HG03097 (cell line): ENCODE measurements around the gene NCKIPSD.

ENCODE experiments used
- ATAC-seq: cut with Tn5 transposase; IDR thresholded peaks from one replicate; pipeline ENCODE4 v1.9.1; 2021; ENCODE audit not compliant: unreplicated experiment, low FRiP score

The NCKIPSD gene

DNA sequence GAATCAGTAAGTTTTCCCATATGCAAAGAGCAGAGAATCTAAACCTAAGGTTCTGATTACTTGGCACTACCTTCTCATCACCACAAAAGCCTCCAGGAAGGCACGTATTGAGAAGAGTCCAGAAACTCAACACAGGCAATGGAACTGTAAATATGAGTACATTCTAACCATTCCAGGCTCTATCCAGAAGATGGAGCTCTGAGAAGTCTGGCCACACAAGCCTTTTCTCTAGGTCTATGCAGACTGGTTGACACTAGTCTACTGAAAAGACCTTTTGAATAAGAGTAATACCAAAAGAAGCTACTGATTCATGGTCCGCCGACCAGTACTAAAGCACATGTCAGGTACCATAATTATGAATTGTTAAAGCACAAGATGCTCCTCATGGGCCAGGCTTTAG is 12.2 kb upstream of the NCKIPSD start:
- no peak for ATAC-seq

DNA sequence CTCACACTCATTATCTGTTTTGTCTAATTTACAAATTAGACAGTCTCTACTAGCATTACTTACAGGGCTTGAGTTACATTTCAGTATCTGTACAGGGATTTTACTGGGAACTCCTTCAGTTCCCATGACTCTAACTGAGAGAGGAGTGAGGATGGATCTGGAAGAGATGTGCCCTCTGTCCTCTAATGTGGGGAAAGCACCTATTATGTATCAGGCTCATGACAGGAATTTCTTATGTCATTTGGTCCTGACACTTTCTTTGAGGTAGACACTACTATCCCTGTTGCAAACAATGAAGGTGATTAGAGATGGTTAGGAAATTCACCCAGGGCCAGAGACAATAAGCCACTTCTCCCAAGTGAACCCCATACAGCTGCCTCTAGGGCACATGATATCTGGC is 10.9 kb upstream of the NCKIPSD start:
- no peak for ATAC-seq

- no peak for ATAC-seq
Observed at GRCh38 chr3:48696156-48696555, 10.4 kb upstream of the NCKIPSD start.

DNA sequence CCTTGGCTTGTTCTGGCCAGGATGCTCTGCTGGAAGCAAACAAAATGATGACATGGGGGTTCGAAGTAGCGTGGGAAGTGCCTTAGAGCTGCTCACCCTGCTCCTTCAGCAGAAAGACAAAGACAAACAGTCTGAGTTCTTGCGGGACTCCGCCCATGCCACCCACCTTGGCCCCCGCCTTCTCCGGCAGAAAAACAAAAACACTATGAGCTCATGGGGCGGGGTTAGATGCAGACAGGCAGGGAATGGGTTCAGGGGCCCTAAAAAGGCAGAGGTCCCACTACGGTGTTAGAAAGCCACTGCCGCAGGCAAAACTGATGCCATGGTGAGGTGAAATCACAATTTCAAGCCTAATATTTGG is 9.7 kb upstream of the NCKIPSD start:
- ATAC-seq = no peak

GRCh38 chr3:48694610-48695392 is 9.1 kb upstream of the NCKIPSD start:
- ATAC-seq = no peak

GRCh38 chr3:48693826-48694225 is 8.1 kb upstream of the NCKIPSD start:
- no peak for ATAC-seq

DNA sequence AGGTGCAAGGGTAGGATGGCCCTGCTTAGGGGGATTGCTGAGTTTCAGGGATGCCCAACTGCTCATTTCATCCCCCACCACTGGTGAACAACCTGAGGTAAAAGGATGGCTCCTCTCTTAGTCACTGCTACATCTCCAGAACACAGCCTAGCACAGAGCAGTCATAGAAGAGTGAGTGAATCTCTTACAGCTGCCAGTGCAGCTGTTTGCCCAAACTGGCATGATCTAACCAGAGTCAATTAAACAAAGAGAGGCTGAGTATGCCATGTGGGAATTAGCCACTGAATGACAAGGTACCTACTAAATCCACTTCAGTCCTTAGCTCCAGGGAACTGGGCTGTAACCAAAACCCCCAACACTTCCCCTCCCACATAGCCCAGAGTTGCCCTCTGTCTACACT is 6.8 kb upstream of the NCKIPSD start:
- no peak for ATAC-seq

DNA sequence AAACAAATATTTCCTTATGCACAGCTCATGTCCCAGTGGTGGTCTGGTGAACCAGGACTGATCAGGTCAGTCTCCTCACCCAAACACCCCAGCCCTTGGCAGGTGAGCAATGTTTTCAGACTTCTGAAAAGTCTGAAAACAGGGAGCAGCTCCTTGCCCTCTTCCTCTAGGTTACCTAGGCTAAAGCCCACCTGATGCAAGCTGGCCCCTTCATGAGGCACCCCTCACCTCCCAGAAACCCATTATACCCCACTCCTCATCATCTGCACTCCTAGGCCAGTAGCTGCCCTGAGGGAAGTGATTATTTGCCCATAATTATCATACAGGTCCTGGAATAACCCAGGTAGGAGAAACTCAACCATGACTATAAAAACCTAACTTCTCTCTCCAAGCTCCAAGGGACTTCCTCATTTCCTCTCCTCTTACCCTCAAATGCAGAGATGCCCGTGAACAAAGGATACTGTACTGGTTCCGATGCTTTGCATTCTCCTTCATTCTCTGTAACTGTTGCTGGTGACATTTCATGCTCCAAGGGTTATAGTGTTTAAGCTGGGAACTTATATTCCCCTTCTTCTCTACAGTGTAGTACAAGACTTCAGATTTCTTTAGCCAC is 5.2 kb upstream of the NCKIPSD start:
- no peak for ATAC-seq

DNA sequence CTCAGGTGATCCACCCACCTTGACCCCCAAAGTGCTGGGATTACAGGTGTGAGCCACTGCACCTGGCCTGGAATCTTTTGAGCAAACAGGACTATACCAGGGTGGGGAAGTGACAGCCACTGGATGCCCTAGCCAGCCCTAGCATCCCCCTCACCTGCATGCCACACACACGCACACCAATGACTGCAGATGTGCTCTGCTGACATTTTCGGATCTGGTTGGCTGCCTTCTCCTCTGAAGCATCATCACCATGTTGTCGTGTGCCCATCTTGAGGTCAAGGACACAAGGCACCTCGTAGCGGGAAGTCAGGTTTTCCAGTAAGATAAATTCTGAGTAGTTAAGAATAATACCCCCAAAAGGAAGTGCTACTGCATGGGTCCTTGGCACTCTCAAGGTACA is 3.7 kb upstream of the NCKIPSD start:
- no peak for ATAC-seq

- no peak for ATAC-seq
Observed at GRCh38 chr3:48688737-48689075, 3.0 kb upstream of the NCKIPSD start.

DNA sequence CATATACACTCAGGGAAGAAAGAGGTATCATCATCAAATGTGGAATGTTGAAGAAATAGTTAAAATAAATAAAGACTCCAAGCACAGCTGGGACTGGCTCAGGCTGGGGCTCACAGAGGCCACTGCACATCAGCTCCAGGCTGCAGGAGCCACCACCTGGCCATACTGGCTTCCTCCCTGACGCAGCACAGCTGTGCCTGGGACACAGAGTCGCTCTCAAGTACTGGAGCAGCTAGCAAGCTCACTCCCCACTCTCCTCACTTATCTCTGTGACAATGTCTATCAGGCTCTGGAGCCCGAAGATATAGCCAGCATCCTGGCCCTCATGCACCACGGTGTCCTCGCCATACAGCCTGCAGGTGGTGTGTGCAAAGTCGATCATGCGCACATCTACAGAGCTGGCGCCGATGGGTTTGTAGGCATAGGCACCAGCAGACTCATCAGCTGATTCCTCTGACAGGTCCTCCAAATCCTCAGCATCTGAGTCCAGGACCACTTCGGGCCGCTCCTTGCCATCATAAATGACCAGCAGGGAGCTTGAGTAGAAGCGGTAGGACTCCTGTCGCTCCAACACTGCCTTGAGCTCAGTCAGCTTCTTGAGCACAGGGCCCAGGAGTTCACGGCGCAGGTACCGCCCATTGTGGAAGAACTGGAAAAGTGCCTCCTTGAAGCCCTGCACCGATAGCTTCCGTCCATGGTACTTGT is 2.5 kb upstream of the NCKIPSD start:
- ATAC-seq = no peak

GRCh38 chr3:48687220-48687678 is 1.5 kb upstream of the NCKIPSD start:
- no peak for ATAC-seq

GRCh38 chr3:48686538-48687219 is 964 bp upstream of the NCKIPSD start:
- ATAC-seq = no peak

GRCh38 chr3:48685293-48685602 is 467 bp downstream of the NCKIPSD start:
- ATAC-seq = no peak

DNA sequence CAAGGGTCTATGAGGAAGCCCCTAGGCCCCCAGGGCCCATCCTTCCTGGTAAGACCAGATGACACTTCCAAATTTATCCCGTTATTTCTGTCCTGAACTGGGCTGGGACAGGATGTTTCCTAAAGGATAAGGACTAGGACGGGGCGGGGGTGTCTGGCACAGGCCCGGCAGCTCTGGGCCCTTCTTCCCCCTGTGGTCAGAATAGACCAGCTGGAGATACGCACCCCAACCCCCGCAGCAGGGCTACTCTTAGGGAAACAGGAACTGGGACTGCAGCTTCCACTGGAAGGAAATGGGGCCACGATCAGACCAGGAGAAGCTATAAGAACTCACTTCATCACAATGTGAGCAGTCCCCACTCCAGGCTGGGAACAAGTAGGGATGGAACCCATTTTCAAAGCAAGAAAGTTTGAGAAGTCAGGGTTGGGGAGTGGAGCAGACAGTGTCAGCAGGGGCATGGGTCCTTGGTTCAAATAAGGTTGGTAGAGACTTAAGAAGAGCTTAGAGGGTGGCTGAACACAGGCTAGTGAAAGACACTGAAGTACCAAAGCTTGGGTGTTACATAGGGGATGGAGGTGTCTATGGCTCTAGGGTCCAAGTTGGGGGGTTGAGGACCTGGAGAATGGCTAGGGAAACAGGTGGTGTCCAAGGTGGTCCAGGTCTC is 1.1 kb downstream of the NCKIPSD start:
- ATAC-seq = no peak

GRCh38 chr3:48684054-48684349 is 1.7 kb downstream of the NCKIPSD start:
- no peak for ATAC-seq

GRCh38 chr3:48682786-48683185 is 2.9 kb downstream of the NCKIPSD start:
- ATAC-seq = no peak

DNA sequence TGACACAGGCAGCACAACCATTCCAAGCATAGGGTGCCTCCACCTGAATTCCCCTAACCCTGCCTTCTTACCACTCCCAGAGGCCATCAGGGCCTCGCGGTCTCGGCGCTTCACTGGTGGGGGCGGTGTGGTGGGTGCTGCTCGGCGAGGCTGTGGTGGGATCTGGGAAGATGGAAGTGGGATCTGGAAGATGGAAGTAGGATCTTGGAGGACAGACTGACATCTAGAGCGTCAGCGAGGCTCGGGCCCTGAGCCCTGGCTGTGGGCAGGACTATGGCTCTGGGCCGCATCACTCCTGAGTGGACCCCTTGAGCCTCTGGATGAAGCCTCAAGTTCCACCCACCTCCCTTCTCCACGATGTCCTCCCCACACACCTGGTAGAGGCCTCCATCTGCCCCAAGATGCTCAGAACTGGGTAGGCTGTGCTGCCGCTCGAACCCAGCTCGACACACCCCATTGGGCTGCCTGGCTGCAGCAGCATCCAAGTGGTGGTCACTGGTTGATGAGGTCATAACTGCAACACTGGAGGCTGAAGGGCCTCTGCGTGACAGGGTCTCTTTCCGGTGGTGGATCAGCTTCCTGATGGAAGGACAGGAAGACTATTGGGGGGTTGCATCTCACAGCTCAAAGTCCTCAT is 3.6 kb downstream of the NCKIPSD start:
- ATAC-seq = no peak

GRCh38 chr3:48681541-48681880 is 4.2 kb downstream of the NCKIPSD start:
- no peak for ATAC-seq

- ATAC-seq = no peak
Observed at GRCh38 chr3:48680811-48681540, 4.7 kb downstream of the NCKIPSD start.
